IPS DF 4.7 (cell line): Measurements from ENCODE around the gene CYBA.

Source experiments
- DNase-seq: peaks from one replicate; pipeline ENCODE4 v3.0.0-alpha.2; 2013; ENCODE audit warnings: low spot score; ENCODE audit errors: extremely low read depth

Gene CYBA

GRCh38 chr16:88650749-88651275 lies at the start of gene CYBA:
Gene CYBA, minus strand, starts transcription at chr16:88651053. Its CDS starts 40 bp downstream, at chr16:88651013.
- DNase-seq, result no peak

DNA sequence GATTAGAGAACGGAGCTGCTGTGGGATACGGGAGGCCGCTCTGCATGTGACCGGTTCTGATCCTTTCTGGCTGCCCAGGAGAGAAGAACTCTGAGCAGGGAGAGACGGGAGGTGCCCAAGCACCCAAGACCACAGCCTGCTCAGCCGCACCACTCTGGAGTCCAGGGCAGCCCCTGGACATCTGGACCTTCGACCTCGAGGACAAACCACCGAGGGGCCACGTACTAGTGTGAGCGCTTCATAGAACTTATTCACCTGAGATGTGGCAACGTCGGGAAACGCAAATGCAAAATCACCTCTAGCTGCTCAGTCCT lies 49.4 kb upstream of the CYBA start:
- no peak for DNase-seq

GRCh38 chr16:88699180-88699579 lies 48.3 kb upstream of the CYBA start:
- no peak for DNase-seq

- DNase-seq, result no peak
Observed at GRCh38 chr16:88698646-88699045, 47.8 kb upstream of the CYBA start.

GRCh38 chr16:88697831-88698615 lies 47.2 kb upstream of the CYBA start:
- no peak for DNase-seq

DNA sequence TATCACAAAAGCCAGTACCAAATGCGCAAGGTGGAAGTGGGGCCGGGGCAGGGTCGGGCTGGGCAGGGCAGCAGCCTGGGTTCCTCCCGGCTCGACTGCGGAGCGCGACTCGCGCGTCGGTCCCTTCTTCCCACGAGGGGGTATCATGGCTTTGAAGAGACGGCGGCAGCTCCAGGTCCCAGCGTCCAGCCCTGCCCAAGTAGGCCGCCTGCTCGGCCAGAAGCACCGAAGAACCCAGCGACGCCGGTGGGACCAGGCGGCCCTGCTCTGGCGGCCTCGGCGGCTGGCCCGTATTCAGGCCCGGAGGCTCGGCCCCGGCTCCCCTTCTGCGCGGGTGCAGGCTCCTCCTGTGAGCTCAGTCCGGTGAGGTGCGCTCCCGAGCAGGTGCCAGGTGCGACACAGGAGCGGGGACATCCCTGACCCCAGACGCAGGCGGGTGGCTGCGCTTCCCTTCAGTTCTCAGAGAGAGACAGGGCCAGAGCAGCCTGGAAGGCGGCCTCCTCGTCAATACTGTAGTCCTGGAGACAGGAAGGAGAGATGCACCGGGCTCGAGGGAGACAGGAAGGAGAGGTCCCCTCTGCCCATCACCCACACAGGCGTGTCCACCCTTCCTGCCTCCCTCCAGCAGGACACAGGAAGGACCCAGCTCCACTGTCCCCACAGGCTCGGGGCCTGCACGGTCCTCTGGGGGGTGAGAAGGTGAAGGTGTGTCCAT lies 46.4 kb upstream of the CYBA start:
- DNase-seq, result no peak

GRCh38 chr16:88696441-88696840 lies 45.6 kb upstream of the CYBA start:
- DNase-seq, result no peak

GRCh38 chr16:88695753-88696152 lies 44.9 kb upstream of the CYBA start:
- DNase-seq, result no peak

DNA sequence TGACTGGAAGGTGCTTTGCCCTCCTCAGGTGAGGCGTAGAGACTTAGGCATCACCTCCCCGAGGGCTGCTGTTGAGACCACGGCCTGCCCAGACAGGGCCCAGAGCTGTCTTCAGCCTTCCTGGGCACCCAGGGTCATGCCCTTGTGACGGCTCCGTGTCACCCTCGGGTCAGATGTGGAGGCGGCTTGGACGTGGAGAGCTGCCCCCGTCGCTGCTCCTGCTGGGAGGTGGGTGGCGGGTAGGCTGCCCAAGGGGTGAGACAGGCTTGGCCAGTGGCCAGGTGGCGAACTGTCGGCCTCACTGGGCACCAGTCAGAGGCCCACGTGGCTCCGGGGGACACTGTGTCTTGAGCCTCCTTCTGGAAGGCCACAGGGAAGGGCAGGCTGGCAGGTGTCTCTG lies 44.4 kb upstream of the CYBA start:
- DNase-seq, result no peak

DNA sequence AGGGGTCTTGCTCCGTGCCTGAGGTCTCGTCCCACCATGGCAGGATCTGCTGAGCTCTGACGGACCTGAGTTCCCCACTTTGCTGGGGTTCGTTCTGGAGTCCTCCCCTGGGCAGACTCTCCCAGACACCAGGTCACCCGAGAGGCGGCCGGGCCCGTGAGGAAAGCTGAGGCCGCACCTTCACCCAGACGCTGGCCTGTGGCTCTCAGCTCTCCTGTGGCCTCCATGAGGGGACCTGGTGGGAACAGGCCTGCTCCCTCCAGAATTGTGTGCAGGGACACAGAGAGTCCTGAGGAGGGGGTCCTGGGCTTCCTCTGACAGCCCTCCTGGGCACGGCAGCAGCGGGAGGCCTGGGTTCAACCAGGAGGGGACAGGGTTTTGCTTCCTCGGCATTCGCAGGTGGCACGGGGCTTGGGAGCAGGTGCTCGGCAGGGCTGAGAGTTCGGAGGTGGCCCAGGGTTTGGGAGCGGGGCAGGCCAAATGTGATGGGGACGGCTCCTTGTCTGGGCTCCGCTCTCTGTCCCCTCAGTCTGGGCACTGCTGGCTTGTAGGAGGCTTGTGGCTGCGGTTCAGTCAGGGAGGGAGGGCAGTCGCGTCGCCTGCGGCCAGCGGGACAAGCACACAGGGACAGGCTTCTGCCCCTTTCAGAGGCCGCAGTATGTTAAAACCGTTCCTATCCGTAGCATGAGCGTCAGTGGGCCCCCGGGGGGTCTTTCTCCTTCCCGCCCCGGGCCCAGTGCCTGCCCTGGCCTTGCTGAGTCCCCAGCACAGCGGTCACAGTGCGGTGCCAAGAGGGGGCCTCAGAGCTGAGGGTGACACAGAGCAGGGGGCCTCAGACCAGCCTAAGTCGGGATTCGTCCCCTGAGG lies 43.6 kb upstream of the CYBA start:
- no peak for DNase-seq

DNA sequence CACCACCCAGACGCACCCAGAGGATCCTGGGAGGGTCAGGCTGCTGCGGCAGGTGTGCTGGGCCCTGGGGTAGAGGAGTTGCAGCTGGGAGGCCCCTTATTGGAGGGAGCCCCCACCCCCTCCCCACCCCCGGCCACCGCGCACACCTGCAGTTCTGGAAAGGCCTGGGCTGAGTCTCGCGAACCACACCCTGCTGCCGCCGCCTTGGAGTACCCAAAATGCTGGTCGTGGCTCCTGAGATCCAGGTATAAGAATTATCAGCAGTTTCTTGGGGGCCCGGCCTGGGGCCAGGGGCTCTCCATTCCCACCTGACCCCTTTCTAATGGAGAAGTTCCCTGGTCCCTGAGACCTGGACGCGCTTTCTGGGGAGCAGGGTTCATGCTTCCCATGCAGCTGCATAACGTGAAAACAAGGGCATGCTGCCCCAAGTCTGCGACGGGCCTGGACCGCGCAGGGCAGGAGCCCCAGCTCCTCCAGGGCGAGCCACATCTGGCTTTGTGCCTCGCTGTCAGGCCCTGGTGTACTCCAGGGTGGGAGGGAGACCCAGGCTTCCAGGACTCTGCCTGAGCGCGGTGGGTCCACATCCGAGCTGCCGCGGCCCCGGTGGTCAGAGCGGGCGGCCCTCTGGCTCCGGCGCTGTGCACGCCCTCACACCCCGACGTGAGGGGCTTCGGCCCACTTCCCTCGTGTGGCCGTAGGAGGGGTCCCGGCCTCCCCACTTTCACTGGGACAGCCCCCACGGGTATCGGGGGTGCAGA lies 42.7 kb upstream of the CYBA start:
- no peak for DNase-seq

GRCh38 chr16:88692861-88693260 lies 42.0 kb upstream of the CYBA start:
- DNase-seq, result no peak

DNA sequence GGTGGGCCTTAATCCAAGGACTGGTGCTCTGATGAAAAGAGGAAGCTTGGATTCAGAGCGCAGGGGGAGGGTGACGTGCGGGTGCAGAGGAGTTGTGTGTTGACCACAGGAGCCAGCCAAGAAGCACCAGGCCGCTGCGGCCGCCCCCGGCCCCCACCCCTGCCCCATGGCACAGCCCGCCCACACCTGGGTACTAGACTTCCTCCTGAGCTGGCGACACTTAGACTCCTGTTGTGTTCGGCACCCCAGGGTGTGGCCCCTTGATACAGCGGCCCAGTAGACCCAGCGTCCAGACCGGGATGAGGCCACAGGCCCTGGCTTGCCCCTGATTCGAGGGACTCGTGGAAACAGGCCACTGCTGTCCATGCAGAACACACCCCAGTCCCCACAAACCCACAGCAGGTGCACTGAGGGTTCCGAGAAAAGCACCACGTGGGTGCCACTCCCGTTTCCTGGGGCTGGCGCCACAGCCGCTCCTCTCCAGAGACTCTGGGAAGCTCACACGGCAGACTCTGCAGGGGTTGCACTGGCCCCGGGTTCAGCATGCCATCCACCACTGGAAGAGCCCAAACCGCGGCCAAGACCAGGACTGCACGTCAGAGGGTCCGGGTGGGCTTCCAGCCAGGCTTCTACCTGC lies 41.2 kb upstream of the CYBA start:
- no peak for DNase-seq

- no peak for DNase-seq
Observed at GRCh38 chr16:88691129-88691813, 40.4 kb upstream of the CYBA start.

- DNase-seq, result no peak
Observed at GRCh38 chr16:88690341-88691128, 39.7 kb upstream of the CYBA start.

- no peak for DNase-seq
Observed at GRCh38 chr16:88688013-88688778, 37.3 kb upstream of the CYBA start.

GRCh38 chr16:88687676-88688012 lies 36.8 kb upstream of the CYBA start:
- no peak for DNase-seq

DNA sequence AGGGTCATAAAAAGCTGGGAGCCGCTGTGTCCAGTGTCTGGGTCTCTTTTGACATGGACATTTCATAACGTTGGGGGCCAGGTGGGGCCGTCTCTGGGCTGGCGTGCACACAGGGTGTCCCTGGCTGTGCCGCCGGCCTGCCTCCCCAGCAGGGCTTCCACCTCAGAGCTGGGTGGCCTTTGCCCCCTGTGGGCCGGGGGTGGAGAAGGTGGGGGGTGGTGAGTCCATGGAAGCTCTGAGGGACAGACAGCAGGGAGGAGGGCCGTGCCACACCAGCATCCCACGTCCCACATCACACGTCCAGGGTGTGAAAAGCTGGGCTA lies 36.4 kb upstream of the CYBA start:
- DNase-seq, result no peak
